HG02970 (cell line): ENCODE results near the gene MYL9.
"Not testable (repeated sequence)": the region's sequence is repeated elsewhere in the genome, so short reads cannot be mapped to it uniquely, and the experiment has no call there.

Experiments used
- ATAC-seq: cut with Tn5 transposase; IDR thresholded peaks from one replicate; pipeline ENCODE4 v1.9.1; 2021; ENCODE audit warnings: mild to moderate bottlenecking, moderate library complexity, moderate number of reproducible peaks; ENCODE audit not compliant: unreplicated experiment, low FRiP score

MYL9 gene

DNA sequence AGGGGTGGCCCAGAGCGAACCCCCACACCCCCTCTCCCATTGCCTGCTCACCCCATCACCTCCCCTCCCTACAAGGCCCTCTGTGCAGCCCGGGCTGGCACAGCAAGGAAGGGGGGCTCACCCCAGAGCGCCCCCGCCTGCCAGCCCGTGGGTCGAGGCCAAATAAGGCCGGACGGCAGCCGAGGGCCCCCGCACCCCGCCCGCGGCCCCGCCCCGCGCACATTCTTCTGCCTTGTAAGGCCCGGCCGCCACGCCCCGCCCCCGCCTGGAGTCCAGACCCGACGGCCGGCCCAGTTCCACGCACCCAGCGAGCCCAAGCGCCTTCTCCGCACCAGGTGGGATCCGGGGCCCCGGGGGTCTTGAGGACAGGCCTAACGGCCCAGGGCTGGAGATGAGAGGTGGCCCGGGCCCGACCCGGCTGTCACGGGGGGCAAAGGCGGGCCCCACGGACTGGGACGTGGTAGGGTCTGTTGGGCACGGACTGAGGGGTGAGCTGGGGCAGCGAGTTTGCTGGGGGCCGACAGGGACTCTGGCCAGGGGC is at the start of gene MYL9:
MYL9 (plus strand) TSS at position 293 of the 541 bp plus-strand sequence. CDS start 3,366 bp downstream, outside the sequence.
- no peak for ATAC-seq

DNA sequence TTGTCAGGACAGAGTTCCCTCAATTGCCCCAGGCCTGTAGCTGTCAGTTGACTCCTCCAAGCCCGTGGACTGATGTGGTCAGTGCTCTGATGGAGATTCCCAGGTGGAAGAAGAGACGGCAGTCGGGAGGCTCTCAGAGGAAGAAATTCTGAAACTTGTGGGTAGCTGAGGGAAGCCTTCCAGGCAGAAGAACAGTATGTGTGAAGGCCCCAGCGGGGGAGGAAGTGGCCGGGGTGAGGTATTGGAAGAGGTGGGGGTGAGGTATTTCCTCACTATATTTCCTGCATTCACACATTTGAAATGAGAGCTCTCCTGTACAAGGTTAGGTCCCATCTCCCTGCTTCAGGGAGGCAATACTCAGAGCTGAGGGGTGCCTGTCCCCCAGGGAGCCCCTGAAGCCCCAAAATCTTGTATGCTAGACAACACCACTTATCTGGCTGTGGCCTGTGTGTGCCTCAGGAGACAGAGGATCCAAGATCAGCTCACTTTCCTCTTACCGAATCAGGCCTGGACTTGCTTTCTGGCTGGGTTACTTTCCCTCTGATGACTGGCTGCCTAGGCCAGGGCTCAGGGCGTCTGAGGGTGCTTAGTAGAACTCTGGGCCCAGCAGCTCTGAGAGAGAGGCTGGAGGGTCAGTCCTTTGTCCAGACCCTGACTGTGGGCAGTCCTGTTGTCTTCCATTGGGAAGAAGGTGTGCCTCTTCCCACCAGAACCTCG is 49.3 kb upstream of the MYL9 start:
- ATAC-seq, result no peak

DNA sequence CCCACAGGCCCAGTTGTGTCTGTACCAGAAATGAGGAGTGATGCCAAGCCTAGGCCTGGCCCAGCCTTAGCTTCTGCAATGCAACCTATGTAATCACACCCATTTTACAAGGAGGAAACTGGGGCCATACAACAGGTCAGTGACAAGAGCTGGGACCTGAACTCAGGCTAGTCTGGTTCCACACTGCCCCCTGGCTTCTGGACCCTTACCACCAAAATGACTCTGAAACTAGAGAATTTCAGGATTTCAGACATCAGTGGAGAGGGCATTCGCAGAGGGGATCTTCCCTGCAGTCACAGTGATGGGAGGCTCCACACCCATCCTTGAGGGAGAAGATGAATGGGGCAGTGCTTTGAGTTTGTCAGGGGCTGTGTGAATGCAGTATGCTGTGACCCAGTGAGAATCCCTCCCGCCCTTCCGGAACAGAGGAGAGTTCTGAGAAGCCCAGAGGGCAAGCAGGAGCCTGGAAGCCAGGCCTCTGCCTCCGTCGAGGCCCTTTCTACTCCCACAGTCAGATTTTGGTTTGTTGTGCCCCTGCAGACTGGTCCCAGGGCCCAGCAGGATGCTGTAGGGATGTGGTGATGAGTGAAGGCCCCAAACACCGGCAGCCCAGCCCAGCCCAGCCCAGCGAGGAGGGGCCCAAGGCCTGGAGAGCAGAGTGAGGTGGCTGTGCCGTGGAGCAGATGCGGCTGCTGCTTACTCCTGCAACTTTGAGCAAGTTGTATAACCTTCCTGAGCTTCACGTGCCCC is 48.1 kb upstream of the MYL9 start:
- no peak for ATAC-seq

DNA sequence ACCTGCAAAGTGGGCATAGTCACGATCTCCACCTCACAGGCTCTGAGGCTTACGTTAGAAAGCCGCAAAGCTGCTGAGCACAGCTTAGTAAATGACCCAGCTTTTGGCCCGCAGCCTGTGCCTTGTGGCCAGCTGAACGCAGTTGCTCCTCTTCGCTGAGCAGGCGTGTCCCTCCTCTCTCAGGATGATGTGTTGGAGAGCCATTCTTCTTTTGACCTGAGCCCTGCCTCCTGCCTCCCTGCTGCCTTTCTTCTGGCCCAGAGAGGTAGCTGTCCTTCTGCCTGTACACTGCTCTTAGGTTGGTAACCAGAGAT is 47.6 kb upstream of the MYL9 start:
- ATAC-seq, result no peak

DNA sequence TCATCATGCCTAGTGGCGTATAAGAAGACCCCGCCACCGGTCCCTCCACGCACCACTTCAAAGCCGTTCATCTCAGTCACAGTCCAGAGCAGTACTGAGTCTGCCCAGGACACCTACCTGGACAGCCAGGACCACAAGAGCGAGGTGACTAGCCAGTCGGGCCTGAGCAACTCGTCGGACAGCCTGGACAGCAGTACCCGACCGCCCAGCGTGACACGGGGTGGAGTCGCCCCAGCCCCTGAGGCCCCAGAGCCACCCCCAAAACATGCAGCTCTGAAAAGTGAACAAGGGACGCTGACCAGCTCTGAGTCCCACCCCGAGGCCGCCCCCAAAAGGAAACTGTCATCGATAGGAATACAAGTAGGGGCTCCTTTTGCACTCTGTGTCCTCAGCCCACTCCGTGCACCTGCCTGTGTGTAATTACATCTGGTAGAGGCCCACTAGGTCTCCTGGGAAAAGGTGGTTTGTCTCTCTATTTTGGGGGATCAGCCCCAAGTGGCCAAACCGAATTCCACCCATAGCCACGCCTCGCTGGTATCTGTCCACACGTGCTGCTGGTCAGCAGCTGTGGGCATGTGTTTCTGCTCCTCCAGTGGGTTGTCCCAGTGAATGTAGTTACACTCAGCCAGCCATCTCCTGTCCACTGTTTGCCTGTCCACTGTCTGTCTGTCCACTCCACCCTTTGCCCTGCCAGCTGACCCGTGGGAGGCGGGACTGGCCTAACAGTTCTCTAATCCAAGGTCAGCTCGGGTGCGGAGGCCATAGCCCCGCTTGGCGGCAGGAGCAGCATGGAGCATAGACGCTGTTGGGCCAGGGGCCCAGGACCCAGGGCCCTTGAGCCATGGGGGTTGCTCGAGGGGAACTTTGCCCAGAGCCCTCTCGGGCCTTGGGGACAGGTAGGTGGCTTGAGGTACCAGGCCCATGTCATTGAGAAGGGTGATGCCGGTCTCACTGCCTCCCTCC is 44.3 kb upstream of the MYL9 start:
- no peak for ATAC-seq

DNA sequence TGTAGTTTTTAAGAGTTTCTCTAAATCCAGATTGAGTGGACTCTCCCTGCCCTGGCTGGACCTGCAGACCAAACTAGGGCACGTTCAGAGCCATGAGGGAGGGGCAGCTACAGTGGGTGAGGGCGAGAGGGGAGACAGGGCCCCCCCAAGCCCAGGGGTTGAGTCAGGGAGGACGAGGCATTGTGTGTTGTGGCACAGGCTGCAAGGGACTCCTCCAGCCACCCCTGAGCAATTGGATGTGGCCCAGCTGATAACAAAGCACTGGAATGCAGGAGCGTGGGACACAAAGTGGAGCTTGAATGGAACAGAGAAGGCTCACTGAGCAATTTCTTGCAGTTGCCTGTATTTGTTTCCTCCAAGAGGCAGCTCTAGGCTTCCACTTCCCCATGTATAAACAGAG is 43.5 kb upstream of the MYL9 start:
- ATAC-seq, result no peak

DNA sequence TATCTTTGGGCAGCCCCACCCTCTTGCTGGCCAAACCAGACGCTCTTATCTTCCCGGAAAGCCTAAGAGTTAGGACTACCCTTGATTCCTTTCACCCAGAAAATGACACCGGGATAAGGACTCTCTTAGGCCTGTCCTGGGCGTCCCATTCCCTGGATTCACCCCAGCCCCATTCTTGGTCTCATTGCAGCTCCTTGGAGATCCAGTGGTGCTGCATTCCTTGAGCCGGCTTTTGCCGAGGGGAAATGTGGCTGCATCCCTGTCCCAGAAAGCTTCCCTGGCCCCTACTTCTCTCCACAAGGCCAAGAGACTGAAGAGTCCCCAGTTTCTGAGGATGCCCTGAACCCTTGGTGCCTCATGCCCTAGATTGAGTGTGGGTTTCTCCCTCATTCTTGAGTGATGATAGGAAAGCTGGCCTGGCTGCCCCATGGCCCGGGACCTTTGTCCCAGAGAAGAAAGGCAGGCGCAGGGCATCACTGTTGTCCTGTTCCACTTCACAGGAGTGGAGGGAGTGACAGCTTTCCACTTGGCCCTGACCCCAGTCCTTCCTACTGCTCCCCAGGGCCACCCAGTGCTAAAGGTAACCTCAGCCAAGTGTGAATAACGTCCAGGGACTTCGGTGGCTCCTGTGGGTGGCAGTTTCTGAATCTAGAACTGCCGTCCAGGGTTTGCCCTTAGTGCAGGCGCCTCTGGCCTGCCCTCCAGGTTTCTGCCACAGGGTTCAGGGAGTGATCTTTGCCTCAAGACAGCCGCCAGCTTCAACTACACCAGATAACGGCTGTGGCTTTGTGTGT is 42.7 kb upstream of the MYL9 start:
- ATAC-seq, result no peak

DNA sequence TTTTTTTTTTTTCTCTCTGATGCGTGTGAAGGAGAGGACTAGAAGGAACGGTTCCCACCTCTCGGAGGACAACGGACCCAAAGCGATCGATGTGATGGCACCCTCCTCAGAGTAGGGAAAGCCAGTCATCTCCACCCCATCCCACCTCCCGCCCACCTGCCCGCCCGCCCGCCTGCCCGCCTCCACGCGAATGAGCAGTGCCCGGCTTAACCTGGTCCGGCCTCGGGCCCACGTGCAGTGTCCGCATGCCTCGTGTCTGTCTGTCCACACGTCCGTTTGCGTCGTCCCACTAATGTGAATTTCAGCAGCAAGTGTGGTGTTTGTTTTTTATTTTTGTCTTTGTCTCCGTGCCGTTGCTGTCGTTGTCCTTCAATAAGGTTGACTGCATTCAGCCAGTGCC is 42.1 kb upstream of the MYL9 start:
- no peak for ATAC-seq

DNA sequence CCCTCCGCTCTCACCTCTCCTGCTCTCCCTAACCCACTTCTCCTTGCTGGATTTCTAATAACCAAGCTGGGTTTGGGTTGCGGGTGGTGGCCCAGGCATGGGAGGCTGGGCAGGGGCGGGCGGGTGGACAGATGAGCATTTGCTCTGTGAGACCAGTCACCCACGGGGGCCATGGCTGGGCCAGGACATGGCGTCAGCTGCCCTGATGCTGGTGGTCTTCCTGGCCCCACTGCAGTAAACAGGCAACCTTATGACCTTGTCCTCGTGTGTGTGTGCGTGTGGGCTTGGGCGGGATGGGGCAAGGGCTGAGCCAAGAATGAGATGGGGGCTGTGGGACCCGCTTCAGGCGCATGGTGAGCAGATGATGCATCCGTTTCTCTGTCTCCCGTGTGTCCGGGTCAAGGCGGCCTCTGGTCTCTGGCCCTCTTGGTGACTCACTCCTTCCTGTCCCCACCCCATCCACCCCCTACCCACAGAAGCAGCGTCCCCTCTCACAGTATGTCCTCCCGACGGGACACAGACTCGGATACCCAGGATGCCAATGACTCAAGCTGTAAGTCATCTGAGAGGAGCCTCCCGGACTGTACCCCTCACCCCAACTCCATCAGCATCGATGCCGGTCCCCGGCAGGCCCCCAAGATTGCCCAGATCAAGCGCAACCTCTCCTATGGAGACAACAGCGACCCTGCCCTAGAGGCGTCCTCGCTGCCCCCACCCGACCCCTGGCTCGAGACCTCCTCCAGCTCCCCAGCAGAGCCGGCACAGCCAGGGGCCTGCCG is 41.4 kb upstream of the MYL9 start:
- no peak for ATAC-seq

DNA sequence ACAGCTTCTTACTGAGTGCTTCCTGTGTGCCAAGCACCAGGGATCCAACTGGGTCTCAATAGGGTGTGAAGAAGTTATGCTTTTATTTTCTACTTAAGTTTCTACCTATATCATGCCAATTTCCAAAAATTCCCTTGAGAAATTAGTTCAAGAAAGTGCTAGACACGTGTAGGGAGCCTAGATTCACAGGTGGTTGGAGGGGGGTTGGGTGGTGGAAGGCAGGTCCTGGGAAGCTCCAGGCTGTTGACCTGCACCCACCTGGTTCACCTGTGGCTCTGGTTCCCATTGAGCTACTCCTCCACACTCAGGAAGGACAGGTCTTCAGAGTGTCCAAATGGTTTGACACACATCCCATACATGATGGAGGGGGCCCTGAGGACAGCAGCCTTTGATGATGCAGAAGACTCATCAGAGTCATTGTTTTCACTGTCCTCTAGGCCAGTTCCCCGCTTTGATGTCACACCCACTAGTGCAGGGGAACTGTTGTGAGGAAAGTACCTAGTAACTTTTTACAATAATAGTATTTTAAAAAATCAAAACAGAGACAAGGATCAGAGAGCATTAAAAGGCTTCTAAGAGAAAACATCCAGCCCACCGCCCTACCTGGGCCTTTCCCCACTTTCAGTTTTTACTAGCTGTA is 39.8 kb upstream of the MYL9 start:
- no peak for ATAC-seq

DNA sequence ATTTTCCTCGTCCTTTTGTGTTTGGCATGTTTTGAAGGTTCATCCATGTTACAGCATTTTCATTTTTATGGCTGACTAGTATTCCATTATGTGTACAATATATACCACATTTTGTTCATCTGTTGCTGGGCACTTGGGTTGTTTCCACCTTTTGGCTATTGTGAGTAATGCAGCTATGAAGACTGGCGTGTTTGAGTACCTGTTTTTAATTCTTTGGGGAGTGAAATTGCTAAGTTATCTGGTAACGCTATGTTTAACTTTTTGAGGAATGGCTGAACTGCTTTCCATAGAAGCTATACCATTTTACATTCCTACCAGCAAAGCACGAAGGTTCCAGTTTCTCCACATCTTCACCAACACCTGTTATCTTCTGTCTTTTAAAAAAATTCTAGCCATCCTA is 37.0 kb upstream of the MYL9 start:
- ATAC-seq, result no peak

DNA sequence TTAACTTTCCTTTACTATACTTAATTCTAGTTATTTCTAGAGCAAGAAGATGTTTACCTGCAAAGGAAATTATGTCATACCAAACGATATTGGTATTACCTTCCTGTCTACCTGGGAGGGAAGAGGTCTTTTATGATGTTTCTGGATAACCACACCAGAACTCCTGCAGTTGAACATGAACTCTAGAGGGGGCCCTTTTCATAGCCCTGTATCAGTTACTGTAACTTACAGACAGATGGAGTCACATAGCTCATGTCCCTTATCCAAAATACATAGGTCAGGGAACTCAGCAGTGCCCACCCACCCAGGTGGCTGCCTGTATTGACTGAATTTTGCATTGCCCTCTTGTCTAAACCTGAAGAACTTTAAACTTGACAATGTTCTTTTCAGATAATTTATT is 35.1 kb upstream of the MYL9 start:
- no peak for ATAC-seq

DNA sequence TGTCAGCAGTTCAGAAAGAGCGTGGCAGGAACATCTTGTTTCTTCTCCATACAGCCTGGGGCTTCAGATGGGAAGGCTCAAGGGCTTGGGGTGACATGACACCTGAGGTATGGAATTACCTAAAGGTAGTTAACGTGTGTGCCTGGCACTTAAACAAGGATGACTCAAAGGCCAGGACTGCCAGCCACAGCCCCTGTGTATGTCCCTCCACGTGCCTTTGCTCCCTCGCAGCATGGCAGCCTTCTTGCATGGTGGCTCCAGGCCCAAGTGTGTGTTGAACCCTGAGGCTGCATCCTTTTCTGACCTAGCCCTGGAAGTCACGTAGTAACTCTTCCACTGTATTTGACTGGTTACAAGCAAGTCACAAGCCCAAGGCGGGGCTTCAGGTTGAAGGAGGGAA is 33.6 kb upstream of the MYL9 start:
- ATAC-seq, result no peak

DNA sequence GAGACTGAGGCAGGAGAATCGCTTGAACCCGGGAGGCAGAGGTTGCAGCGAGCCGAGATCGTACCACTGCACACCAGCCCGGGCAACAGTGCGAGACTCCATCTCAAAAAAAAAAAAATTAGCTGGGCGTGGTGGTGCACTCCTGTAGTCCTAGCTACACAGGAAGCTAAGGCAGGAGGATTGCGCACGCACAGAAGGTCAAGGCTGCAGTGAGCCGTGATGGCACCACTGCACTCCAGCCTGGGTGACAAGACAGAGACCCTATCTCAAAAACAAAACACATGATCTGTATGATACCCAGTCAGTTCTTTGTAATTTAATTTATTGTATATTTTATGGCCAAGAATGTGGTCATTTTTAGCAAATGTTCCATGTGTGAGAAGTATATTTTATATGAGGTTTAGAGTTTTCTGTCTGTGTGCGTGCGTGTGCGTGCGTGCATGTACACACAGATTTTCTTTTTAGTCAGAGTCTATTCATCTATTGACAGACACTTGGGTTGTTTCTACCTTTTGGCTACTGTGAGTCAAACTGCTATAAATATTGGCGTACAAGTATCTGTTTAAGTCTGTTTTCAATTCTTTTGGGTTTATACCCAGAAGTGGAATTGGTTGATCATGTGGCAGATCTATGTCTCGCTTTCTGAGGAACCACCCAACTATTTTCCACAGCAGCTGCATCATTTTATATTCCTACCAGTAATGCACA is 22.2 kb upstream of the MYL9 start:
- ATAC-seq, result no peak

DNA sequence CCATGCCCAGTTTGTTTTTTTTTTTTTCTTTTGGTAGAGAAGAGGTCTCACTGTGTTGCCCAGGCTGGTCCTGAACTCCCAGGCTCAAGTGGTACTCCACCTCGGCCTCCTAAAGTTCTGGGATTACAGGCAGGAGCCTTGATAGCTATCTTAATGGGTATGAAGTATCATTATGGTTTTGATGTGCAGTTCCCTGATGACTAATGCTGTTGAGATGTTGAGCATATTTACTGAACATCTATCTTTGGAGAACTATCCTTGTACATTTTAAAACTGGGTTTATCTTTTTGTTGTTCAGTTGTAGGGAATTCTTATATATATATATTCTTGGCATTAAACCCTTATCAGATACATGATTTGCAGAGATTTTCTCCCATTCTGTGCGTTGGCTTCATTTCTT is 21.4 kb upstream of the MYL9 start:
- ATAC-seq, result no peak

DNA sequence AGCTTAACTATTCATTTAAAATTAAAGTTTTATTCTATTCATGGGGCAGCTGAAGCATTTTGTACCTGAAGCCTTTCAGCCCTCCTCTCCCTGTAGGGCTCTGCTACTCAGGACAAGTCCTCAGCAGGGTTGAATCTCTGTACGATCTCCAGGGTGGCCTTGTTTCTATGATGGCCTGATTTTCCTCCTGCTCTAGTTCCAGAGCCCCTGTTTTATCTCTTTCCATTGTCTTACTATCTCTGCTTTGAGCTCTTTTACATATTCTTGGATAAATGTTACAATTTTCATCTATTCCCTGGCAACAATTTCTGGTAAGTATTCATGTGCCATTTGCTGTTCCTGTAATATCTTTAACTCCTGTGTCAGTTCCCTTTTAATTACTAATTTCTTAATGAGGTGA is 19.8 kb upstream of the MYL9 start:
- no peak for ATAC-seq

DNA sequence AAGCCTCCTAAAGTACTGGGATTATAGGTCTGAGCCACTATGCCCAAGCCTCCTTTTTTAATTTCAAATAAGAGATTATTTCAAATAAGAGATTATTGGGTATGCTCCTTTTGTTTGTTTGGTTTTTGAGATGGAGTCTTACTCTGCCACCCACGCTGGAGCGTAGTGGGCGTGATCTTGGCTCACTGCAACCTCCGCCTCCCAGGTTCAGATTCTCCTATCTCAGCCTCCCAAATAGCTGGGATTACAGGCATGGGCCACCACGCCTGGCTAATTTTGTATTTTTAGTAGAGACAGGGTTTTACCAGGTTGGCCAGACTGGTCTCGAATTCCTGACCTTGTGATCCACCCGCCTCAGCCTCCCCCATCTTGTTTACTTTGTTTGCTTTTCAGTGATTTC is 18.9 kb upstream of the MYL9 start:
- ATAC-seq, result not testable (repeated sequence)

DNA sequence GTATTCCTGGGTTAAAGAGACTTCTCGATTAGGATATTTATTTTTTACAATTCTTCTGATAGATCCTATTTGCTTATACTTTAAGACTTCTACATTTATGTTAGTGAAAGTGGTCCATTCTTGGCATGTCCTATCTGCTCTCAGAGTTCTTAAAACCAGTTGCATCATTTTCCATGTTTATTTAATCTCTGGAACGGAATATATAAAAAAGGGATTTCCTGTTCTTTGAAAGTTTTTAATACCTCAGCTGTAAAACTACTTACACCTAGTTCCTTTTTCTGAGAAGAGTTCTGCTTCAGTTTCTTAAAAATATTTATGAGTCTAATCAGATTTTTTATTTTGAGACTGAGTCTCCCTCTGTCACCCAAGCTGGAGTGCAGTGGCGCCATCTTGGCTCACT is 18.0 kb upstream of the MYL9 start:
- no peak for ATAC-seq
